Measurements from ENCODE around the gene ODAD3.

DNA sequence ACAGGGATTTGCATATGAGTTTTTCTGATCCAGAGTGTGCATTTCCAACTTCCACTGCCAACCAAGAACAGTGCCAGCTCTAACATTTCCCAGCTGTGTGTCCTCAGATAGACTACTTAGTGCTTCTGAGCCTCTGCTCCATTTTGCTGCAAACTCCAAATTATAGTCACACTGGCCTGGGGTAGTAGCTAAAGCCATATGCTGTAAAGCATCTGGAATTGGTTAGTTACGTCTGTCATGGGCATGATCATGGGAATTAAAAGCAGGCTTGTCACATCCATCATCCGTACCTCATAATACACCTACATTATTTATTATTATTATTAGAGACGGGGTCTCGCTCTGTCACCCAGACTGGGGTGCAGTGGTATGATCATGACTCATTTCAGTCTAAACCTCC is 38.8 kb upstream of the ODAD3 start:
- TF ChIP-seq CTCF (IDR thresholded peaks at IDR 0.05) (no peak), POLR2A (IDR thresholded peaks at IDR 0.05) (no peak)

Data from right lobe of liver (tissue), 4 donors.